ENCODE measurements around the gene DGKQ. TPM values are rescaled to one million over a fixed set of nuclear protein-coding genes. Genes with fewer than 3 reads are reported as not detected.

Gene DGKQ
- total RNA-seq, 1 experiment from 2014 or later, result 6.7 TPM

DNA sequence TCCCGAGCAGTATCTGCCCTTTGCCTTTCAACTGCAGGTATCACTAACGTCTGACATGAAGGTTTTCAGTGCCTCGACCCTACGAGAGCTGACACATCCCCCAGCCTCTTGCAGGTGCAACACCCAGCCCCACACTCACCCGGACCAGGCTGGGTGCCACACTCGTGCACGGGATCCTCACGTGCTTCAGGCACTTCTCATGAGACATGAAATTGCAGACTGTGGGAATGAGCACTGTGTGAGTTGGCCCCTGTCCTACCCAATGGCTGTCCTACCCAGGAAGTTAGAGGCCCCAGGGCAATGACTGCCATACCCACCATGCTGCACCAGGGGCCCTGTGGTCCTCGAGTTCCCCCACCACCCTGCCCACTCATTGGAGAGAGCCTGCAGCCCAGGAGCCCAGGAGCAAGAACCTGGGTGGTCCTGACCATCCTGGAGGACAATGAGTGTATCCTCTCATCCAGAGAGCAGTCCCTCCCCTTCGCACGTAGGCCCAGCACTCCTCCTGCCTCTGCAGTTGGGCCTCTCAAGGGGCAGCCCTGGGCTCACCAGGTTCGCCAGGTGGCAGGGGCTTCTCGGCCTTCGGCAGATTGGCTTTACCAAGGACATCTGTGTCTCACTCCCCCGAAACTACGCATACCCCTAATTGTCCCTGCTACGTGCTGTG, 2.4 kb downstream of the DGKQ start:
- H3K4me3 ChIP-seq, result no peak overlapping the region
- no peaks in the 10 kb centered on the region for H3K36me3 ChIP-seq
- DNase-seq, result no peak
- no peaks in the 10 kb centered on the region for H3K27me3 ChIP-seq
- H3K9me3 ChIP-seq, result no peaks in the 10 kb centered on the region

DNA sequence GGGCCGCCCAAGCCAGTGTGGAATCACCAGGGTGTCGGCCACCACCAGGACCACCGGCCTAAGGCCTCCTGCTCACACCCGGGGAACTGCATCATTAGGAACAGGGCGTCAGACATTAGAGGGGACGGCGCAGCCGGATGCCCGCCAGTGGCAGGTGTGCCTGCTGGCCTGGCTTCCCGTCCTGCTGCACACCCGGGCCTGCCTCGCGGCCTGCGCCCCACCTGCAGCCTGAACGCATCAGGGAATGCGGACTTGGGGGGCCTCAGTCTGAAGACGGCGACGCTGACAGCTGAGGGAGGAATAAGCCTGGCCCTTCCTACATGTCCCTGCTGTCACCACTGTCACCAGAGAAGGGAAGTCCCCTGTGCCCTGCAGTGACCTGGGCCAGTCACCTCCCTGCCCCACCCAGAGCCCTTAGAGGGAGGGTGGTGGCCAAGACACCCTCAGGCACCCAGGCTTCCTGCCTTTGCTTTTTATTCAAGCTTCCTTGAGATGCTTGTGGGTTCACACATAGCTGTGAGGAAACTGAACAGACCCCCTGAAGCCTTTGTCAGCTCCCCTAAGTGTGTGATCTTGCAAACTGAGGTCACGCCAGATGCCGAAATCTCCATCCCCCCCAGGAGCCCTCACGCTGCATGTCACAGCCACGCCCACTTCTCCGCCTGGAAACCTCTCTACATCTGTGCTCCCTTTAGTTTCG, 3.2 kb downstream of the DGKQ start:
- H3K9me3 ChIP-seq, result no peaks in the 10 kb centered on the region
- H3K4me3 ChIP-seq, result no peak overlapping the region
- H3K27me3 ChIP-seq, result no peaks in the 10 kb centered on the region
- DNase-seq, result no peak
- H3K36me3 ChIP-seq, result no peaks in the 10 kb centered on the region

DNA sequence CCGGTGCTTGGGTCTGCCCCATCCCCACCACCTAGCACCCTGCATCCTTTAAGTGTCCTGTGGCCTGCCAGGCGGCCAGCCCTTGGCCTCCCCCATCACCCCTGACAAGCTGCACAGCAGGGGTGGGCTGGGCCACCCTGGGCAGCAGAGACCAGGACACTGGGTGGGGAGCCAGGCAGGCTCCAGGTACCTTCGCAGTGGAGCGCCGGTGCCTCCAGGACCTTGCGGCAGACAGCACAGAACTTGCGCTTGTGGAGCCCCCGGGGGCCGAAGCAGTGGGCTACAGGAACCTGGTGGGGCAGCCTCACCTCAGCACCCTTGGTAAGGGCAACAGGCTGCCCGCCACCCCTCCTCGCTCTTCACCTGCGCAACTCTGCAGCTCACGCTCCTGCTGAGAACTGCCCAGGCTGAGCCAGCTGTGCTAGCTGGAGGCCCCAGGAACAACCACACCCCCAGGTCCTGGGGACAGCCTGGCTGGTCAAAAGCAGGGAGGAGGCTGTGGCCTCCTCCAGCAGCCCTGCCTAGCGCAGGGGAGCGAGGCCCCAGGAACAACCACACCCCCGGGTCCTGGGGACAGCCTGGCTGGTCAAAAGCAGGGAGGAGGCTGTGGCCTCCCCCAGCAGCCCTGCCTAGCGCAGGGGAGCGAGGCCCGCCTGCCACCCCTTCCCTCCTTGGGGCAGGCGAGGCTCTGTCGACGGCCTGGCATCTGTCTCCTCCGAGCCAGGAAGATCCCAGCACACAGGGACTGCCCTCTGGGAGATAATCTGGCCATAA, 4.6 kb downstream of the DGKQ start:
- H3K9me3 ChIP-seq, result no peaks in the 10 kb centered on the region
- no peak overlapping the region for H3K4me3 ChIP-seq
- no peaks in the 10 kb centered on the region for H3K27me3 ChIP-seq
- DNase-seq, result no peak
- H3K36me3 ChIP-seq, result no peaks in the 10 kb centered on the region

DNA sequence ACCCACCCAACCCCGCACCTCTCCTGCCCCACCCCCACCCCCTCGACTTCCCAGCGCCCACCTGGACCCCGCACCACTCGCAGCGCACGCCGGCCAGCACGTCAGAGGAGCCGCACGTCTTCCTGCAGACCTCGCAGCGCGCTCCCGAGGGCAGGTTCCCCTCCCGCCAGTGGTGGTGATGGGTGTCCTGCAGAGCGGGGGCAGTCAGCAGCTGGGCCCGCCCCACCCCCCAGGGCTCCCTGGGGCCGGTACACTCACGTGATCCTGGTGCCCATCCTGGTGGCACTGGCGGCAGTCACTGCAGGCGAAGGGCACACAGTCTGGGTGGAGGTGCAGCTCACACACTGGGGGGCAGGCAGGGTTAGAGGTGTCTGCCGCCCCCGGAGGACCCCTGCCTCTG, 5.1 kb downstream of the DGKQ start:
- H3K9me3 ChIP-seq, result no peaks in the 10 kb centered on the region
- no peak overlapping the region for H3K4me3 ChIP-seq
- no peaks in the 10 kb centered on the region for H3K36me3 ChIP-seq
- no peaks in the 10 kb centered on the region for H3K27me3 ChIP-seq
- no peak for DNase-seq

DNA sequence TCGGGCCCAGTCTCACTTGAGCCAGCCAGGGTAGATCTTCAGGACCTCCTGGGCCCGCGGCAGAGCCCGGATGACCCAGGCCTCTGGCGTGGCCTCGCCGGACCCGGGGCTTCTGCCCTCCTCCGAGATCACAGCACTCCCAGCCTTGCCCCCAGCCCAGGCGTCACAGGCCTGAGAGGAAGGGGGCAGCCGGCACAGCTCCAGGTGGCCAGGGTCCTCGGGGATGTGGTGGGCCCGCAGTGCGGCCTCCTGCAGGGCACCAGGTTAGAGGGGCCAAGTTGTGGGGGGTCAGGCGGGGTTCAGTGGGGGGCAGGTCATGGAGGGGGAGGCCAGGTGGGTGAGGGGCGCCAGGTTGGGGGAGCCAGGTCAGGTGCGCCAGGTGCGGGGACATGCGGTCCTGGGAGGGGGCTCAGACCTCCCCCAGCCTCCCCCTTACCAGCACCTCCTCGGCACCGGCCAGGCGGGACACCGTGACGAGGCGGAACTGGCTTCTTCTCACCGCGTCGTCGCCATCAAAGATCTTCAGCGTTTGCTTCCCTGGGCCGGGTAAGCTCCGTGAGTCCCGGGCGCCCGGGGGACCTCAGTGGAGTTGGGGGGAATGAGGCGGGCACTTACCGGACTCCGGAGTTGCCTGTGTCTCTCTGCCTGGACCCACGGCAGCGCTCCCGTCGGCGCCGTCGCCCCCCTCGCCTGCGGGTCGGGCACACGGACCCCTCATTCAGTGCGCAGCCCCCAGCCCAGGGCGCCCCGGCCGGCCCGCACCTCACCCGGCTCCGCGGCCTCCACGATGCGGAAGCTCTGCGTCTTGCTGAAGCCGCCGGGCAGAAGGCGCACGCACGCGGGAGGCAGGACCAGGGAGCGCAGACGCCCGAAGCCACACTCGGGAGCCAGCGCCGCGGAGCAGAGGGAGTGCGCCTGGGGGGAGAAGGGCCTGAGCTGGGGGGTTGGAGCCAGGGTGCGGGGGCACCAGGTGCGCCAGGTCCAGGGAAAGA, 6.0 kb downstream of the DGKQ start:
- no peak for DNase-seq
- no peaks in the 10 kb centered on the region for H3K27me3 ChIP-seq
- H3K4me3 ChIP-seq, result no peak overlapping the region
- H3K36me3 ChIP-seq, result no peaks in the 10 kb centered on the region
- H3K9me3 ChIP-seq, result no peaks in the 10 kb centered on the region

DNA sequence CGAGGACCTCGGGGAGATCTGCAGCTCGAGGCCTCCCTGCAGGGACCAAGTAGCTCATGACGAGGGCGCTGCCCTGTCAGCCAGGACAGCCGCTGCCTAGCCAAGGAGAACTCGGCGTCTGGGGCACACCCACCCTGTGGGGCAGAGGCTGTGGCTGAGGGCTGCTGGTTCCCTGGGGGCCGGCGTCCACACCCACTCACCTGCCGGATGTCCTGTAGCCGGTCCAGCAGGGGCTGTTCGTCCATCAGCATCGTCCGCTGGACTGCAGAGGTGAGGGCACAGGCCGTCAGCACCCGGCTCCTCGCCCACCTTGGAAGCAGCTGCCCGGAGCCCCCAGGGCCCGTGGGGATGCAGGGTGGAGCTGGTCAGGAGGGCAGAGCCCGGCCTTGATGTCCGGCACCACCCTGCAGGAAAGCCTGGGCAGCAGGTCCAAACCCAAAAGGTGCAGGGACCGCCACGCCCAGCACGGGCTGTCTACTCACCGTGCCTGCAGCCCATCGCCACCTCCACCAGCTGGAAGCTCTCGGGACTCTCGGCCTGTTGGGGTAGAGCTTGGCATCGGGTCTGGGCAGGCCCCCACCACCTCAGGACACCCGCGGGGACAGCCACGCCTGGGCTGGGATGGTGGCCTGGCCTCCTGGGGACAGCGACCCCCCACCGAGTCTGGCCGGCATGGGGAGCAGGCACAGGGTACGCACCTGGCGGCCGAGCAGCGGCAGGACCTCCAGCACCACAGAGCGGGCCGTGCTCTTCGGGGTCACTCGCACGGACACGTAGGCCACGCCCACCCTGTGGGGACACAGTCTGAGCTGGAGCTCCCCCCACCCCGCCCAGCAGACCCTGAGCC, 6.9 kb downstream of the DGKQ start:
- no peak for DNase-seq
- Histone ChIP-seq H3K9me3 (no peaks in the 10 kb centered on the region), H3K27me3 (no peaks in the 10 kb centered on the region), H3K4me3 (no peak overlapping the region), H3K36me3 (no peaks in the 10 kb centered on the region)

DNA sequence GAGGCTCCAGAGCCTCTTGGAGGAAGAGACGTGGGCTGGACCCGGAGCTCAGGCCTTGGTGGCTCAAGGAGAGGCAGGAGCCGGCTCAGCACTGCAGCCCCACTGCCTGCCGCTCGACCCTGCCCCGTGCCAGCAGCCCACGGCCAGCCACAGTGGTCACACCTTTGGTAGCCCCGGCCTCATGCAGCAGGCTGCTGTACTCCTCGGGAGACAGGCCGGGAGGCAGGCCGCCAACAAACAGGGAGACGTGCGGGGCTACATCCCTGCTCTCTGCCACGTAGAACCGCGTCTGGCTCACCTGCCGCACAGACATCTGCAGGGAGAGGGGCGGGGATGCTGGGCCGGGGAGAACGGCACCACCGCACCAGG, 7.6 kb downstream of the DGKQ start:
- no peaks in the 10 kb centered on the region for H3K9me3 ChIP-seq
- H3K36me3 ChIP-seq, result no peaks in the 10 kb centered on the region
- no peaks in the 10 kb centered on the region for H3K27me3 ChIP-seq
- DNase-seq, result no peak
- H3K4me3 ChIP-seq, result no peak overlapping the region

DNA sequence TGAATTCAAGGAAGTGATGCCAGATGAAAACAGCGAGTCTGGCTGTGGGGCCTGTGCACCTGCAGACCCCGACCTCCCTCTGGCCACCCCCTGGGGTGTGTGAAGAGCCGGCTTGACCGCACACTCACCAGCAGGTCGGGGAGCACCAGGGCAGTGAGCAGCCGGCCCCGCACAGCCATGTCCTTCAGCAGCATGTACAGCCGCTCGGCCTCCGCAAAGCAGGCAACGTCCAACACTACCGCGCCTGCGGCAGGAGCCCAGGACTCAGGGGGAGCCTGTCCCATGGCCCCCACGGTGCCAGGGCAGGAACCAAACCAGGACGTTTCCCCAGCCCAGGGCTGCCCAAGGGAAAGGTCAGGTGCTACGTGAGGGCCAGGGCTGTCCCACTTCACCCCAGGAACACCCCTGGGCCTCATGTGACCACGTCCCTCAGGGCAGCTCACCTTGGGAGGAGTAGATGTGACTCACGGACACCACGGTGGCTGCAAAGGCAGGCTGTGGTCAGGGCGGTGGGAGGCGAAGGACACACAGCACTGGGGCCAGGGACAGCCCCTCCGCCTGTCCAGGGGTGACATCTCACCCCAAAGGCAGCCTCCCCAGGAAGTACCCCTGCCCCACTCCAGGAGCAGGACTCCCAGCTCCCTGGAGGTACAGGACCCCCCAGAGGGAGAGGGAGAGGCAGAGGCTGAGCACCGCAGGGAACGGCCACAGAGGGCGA, 8.2 kb downstream of the DGKQ start:
- no peaks in the 10 kb centered on the region for H3K36me3 ChIP-seq

DNA sequence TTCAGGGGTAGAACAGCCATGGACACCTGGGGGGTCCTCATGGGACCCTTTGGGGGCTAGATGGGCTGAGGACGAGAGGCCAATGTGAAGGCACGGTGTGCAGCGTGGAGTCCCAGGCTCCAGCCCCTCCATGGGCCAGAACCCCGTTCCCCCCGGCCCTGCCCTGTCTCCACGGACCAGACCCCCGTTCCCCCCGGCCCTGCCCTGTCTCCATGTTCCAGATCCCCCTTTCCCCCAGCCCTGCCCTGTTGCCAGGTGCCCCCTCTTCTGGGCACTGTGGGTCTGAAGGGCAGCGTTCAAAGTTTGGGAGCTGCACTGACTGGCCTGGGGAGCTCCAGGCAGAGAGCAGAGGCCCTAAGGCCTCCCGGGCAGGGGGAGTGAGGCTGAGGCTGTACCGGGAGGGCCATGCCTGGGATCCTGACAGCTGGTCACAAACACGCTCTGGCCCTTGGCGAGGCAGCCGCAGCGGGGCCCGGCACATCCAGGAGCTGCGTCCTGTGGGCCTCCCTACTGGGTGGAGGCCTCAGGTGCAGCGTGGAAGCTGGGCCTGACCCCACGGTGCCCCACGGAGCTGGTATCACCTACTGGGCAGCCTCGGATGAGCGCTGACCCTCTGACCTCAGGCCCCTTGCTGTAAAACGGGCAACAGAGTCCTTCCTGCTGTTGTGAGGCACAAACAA, 8.9 kb downstream of the DGKQ start:
- no peak for DNase-seq
- H3K27me3 ChIP-seq, result no peaks in the 10 kb centered on the region
- no peaks in the 10 kb centered on the region for H3K9me3 ChIP-seq
- no peak overlapping the region for H3K4me3 ChIP-seq
- H3K36me3 ChIP-seq, result no peaks in the 10 kb centered on the region

More for the DNA sequence above, 8.2 kb downstream of the DGKQ start:
- H3K9me3 ChIP-seq, result no peaks in the 10 kb centered on the region
- DNase-seq, result no peak
- no peak overlapping the region for H3K4me3 ChIP-seq
- H3K27me3 ChIP-seq, result no peaks in the 10 kb centered on the region

DNA sequence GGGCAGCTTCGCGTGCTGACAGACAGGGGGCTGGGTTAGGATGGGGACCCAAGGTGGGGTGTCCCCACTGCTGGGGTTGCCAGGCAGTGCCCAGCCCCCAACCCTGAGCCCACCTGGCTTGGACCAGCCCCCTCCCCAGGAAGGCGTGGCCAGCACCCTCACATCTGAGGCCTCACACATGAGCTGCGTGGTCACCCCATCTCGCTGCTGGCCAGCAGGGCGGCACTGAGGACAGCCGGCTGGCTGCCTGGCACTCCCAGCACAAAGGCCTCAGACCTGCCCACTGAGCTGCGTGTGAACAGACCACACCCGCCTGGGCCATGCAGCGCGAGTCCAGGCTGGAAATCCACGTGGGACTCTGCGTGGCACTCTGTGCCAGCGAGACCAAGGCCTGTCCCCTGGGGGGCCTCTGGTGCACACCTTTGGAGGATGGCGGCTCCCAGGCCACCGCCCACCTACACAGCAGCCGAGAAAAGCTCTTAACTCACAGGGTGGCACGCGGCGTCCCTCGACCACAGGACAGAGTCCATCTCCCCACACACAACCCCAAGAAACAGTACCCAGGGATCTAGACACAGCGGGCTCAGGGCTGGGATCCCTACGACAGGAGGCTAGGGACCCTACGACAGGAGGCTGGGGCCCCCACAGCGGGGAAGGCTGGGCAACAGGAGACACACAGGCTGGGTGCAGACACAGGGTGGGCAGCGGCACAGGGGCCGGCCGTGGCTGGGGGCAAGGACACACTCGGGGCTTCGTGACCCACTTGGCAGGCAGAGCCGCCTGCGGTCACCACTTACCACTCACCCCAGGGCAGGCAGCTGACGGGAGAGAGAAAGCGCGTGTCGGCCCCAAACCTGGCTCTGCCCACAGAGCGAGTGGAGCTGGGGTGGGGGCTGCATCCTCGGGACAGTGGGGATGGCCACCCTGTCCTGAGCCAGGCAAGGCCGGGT, 9.8 kb downstream of the DGKQ start:
- Histone ChIP-seq H3K9me3 (no peaks in the 10 kb centered on the region), H3K4me3 (no peak overlapping the region), H3K36me3 (no peaks in the 10 kb centered on the region), H3K27me3 (no peaks in the 10 kb centered on the region)
- no peak for DNase-seq

DNA sequence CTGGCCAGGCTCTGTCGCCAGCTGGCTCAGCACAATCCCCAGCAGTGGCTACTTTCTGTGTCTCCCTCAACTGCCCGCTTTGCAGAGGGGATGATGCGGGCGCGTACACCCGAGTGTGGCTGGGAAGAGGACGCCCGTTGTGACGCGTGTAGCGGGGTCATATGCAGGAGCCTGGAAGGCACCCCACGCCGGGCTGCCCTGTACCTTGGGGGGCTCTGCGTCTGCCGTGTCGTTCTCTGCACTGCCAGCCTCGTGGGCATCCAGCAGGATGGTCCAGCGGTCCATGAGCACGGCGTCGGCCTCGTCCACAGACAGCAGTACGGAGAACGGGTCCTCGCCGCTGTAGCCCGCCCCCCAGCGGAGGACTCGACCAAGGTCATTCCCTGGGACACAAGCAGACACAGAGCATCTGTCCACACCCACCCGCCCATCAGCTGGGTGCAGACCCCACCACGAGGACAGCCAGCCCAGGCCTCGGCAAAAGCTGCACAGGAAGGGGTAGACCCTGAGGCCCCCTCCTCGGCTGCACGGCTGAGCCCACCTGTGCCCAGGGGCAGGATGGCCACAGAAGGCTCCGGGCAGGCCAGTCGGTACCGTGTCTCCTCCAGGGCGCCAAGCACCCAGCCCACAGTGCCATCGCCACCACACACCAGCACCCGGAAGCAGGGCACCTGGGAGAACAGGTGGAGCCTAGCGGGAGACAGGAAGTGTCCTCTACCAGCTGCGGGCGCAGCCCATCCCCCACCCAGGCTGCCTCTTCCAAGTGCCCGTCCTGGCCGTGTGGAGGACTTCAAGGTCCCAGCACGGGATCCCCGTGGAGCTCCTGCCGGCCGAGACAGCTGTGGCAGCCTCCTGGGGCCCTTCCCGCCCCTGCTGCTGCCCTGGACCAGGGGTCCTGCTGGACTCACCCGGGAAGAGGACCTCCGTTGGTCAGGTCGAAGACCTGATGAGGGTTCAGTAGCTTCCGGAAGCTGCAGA, 10.8 kb downstream of the DGKQ start:
- no peak for DNase-seq

DNA sequence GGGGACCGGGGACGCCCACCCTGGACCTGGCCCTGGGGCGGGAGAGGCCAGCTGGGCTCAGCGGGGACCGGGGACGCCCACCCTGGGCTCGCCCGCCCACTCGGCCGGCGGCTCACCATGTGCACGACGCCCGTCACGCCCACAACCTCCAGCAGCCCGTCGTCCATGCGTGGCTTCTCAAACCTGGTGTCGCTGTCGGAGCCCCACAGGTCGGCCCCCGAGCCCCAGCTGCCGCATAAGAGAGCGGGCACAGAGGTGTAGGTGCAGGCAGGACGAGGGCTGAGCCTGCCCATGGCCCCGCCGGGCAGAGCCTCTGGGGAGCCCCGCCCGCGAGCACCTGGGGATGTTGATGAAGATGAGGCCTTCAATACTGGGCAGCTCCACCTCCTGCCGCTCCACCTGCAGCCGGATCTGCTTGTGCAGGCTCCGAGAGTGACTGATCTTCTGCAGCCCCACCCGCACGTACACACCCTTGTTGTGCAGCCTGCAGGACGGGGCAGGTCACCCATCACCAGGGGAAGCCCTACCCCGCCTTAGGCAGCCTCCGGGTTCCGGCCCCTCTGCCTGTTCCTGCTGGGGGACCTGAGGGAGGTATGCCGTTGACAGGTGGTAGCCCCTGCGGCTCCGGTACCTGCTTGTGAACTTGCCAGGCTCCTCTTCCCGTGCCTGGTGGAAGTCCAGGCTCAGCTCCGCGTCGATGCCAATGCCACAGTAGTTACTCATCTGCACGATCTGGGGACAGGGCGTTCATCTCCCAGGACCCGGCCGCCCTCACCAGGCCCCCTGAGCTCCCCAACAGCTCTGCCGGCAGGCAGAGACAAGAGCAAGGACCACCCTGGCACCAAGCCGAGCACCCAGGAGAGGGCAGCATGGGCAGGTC, 11.8 kb downstream of the DGKQ start:
- no peak overlapping the region for H3K4me3 ChIP-seq
- H3K36me3 ChIP-seq, result no peaks in the 10 kb centered on the region
- no peaks in the 10 kb centered on the region for H3K9me3 ChIP-seq
- DNase-seq, result no peak
- H3K27me3 ChIP-seq, result no peaks in the 10 kb centered on the region

More for the DNA sequence above, 10.8 kb downstream of the DGKQ start:
- H3K9me3 ChIP-seq, result no peaks in the 10 kb centered on the region
- H3K36me3 ChIP-seq, result no peaks in the 10 kb centered on the region
- H3K27me3 ChIP-seq, result no peaks in the 10 kb centered on the region
- H3K4me3 ChIP-seq, result no peak overlapping the region

Data from MG63 (cell line).